22Rv1 (cell line): ENCODE data around the gene GJA10.
"Not testable (repeated sequence)": the region's sequence is repeated elsewhere in the genome, so short reads cannot be mapped to it uniquely, and the experiment has no call there.

Source experiments
- H3K27ac ChIP-seq: fragments of 450-650 bp; 2 replicates; pipeline ENCODE4 v1.5.1; 2017
- ZFX ChIP-seq: fragments of 450-650 bp; IDR thresholded peaks from 2 replicates; pipeline ENCODE4 v1.6.1; 2017; ENCODE audit warnings: antibody characterized with exemption, borderline replicate concordance
- TF ChIP-seq, protein P1 (sequence below): fragments of 450-650 bp; IDR thresholded peaks from 2 replicates; pipeline ENCODE4 v1.5.1; 2017; ENCODE audit warnings: mild to moderate bottlenecking

Gene GJA10

GRCh38 chr6:89892577-89892976 lies 1.7 kb upstream of the GJA10 start:
- TF ChIP-seq, protein P1, sequence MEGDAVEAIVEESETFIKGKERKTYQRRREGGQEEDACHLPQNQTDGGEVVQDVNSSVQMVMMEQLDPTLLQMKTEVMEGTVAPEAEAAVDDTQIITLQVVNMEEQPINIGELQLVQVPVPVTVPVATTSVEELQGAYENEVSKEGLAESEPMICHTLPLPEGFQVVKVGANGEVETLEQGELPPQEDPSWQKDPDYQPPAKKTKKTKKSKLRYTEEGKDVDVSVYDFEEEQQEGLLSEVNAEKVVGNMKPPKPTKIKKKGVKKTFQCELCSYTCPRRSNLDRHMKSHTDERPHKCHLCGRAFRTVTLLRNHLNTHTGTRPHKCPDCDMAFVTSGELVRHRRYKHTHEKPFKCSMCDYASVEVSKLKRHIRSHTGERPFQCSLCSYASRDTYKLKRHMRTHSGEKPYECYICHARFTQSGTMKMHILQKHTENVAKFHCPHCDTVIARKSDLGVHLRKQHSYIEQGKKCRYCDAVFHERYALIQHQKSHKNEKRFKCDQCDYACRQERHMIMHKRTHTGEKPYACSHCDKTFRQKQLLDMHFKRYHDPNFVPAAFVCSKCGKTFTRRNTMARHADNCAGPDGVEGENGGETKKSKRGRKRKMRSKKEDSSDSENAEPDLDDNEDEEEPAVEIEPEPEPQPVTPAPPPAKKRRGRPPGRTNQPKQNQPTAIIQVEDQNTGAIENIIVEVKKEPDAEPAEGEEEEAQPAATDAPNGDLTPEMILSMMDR = peak; percentile 35

GRCh38 chr6:89895276-89895874 lies 1.1 kb downstream of the GJA10 start:
- H3K27ac ChIP-seq = no peak overlapping the region
- TF ChIP-seq, protein P1 = no peak
- no peak for TF ChIP-seq ZFX

More at GRCh38 chr6:89892577-89892976, 1.7 kb upstream of the GJA10 start:
- H3K27ac ChIP-seq = not testable (repeated sequence)

DNA sequence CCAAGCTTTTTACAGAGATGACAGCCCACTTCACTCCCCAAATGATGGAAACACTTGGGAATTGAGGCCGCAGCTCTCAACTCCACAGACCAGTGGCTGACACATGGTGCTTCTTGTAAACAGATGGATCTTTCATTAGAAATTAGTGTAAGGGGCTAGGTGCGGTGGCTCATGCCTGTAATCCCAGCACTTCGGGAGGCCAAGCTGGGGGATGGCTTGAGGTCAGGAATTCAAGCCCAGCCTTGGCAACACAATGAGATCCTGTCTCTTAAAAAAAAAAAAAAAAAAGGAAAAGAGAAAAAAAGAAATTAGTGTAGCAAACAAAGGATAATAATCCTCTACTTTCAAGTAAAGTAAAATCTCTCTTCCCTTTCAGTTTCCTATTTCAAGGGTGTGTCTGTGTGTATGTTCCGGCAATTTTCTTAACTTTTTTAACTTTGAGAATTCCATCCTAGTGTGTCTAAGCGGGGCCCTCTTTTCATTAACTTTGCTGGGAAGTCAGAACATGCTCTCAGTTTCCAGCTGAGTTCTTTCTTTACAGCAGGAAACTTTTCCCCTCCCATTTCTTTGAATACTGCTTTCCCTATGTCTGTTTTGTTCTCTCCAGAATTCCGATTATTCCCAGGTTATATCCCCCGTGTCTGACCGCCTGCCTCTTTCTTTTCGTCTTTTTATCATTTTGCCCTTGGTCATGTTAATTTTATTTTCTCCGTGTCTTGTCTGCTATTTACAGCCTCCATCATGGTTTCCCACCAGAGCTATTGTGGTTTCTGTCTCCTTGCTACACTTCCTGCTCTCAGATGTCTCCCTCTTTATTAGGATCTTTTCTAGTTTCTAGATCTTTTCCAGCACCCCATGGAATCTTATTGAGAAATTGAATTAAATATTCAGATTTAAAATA lies 16.0 kb downstream of the GJA10 start:
- not testable (repeated sequence) for H3K27ac ChIP-seq

DNA sequence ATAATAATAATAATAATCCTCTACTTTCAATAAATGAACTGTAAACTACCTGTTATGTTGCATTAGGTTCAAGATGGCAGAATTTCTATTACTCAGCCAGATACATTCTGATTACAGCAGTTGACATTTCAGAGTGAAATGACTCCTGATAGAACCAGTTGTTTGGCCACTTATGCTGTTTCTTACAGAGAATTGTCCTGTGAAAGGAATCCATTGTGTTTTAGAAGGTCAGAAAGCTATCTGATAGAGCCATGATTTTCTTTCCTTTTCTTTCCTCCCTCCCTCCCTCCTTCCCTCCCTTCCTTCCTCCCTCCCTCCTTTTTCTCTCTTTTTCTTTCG lies 16.6 kb downstream of the GJA10 start:
- no peak overlapping the region for H3K27ac ChIP-seq
- TF ChIP-seq, protein P1 = no peak
- TF ChIP-seq ZFX = no peak

DNA sequence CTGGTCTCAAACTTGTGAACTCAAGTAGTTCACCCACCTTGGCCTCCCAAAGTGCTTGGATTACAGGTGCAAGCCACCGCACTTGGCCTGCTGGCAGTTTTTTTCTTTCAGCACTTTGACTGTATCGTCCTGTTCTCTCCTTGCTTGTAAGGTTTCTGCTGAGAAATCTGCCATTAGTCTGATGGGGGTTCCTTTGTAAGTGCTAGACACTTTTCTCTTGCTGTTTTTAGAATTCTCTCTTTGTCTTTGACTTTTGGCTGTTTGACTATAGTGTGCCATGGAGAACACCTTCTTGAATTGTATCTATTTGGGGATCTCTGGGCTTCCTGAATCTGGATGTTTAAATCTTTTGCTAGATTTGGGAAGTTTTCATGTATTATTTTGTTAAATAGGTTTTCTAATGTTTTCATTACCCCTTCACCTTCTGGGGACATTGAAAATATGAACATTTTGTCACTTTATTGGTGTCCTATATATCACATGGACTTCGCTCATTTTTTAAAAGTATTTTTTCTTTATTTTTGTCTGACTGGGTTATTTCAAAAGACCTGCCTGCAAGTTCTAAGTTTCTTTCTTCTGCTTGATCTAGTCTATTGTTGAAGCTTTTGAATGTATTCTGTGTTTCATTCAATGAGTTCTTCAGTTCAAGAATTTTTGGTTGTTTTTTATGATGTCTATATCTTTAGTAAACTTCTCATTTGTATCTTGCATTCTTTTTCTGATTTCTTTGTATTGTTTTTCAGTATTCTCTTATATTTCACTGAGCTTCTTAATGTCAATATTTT lies 22.1 kb downstream of the GJA10 start:
- TF ChIP-seq ZFX = no peak
- TF ChIP-seq, protein P1 = no peak

GRCh38 chr6:89917216-89917615 lies 22.9 kb downstream of the GJA10 start:
- TF ChIP-seq, protein P1 = no peak
- TF ChIP-seq ZFX = no peak
- no peak overlapping the region for H3K27ac ChIP-seq

More for the DNA sequence above, 22.1 kb downstream of the GJA10 start:
- no peak overlapping the region for H3K27ac ChIP-seq

DNA sequence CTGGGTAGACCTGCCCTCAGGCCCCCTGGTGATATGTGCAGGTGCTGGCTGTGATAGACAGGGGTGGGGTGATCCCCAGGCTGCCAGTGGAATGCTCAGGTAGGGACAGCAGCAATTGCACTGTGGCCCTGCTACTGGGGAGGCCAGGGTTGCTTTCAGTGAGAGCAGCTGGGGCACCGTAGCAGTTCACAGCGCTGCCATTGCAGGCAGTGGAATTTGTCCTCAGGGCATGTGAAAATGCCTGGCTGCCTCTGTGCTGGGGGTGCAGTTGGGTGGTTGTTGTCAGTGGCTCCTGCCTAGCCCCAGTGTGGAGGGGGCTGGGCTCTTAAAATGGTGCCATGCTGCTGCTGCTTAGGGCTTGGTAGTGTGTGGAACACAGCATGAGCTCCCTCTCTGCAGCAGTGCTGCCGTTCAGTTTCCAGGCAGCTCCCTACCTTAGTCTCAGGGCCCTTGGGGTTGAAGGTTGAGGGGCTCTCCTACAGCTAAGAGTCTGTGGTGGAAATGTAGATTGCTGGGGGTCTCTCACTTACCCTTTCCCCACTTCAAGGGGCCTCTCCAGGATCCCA lies 23.6 kb downstream of the GJA10 start:
- TF ChIP-seq, protein P1 = no peak
- TF ChIP-seq ZFX = no peak
- no peak overlapping the region for H3K27ac ChIP-seq
